Measurements from ENCODE around the gene UBE4A.

- no peak for TF ChIP-seq CTCF (IDR thresholded peaks at IDR 0.05; ENCODE audit: borderline replicate concordance, extremely low read depth, low read length, poor library complexity, severe bottlenecking)
- no peak for TF ChIP-seq EZH2 (IDR thresholded peaks at IDR 0.05; ENCODE audit: borderline replicate concordance, low read depth, low read length, severe bottlenecking)
These were observed at the start of gene UBE4A for GRCh38 chr11:118359295-118359958.

Data from DND-41 (cell line).